Activated CD8-positive, alpha-beta T cell treated with anti-CD3 and anti-CD28 coated beads for 36 hours (primary cell): Measurements from ENCODE around the gene TTC28. TPM values are rescaled to one million over a fixed set of nuclear protein-coding genes. Genes with fewer than 3 reads are reported as not detected.
"Not testable (repeated sequence)": the region's sequence is repeated elsewhere in the genome, so short reads cannot be mapped to it uniquely, and the experiment has no call there.

Experiments
- ATAC-seq: fragments of 200-7000 bp; cut with Tn5 transposase; one replicate; pipeline ENCODE4 v1.10.0; 2021; ENCODE audit warnings: mild to moderate bottlenecking, moderate library complexity
- CTCF ChIA-PET: fragments of 350-600 bp; sonication (Branson Sonifier 250); formaldehyde crosslinking; loops from one replicate; lab custom pipeline; 2021; ENCODE audit warnings: antibody characterized with exemption; lab: Charles Lee
- POLR2A ChIA-PET: fragments of 350-600 bp; sonication (Branson Sonifier 250); formaldehyde crosslinking; loops from one replicate; lab custom pipeline; 2021; ENCODE audit warnings: antibody characterized with exemption; lab: Charles Lee
- DNase-seq: peaks from one replicate; pipeline ENCODE4 v3.0.0-alpha.2; 2020
- H3K27ac Mint-ChIP-seq: one replicate; pipeline ENCODE4 v1.8.0; 2021; ENCODE audit warnings: mild to moderate bottlenecking, mixed read lengths
- H3K27me3 Mint-ChIP-seq: one replicate; pipeline ENCODE4 v1.8.0; 2021; ENCODE audit warnings: mixed read lengths
- H3K36me3 Mint-ChIP-seq: one replicate; pipeline ENCODE4 v1.8.0; 2021; ENCODE audit warnings: low read depth, mixed read lengths
- H3K4me1 Mint-ChIP-seq: one replicate; pipeline ENCODE4 v1.8.0; 2021; ENCODE audit warnings: low read depth, mixed read lengths
- H3K4me3 Mint-ChIP-seq: one replicate; pipeline ENCODE4 v1.8.0; 2021; ENCODE audit warnings: mild to moderate bottlenecking, moderate library complexity, mixed read lengths
- H3K9me3 Mint-ChIP-seq: one replicate; pipeline ENCODE4 v1.8.0; 2021; ENCODE audit warnings: mixed read lengths
- CTCF ChIP-seq: fragments of 200-600 bp; IDR thresholded peaks from one replicate; pipeline ENCODE4 v1.8.0; 2022; ENCODE audit warnings: antibody characterized with exemption, mild to moderate bottlenecking
- intact Hi-C: fragments of 100-400 bp; cut with micrococcal nuclease; formaldehyde crosslinking; loops from one replicate; pipeline ENCODE4 v1.10.0; 2022
- total RNA-seq, 2 experiments: library from RNA; stranded (reverse); gene quantifications; one replicate each; pipeline ENCODE4 v1.2.3, GENCODE V29; 2021

TTC28 gene
- total RNA-seq, 2 experiments from 2014 or later = 0.58 to 1.9 TPM

- no peak for TF ChIP-seq CTCF
- no peaks in the 10 kb centered on the region for H3K4me1 Mint-ChIP-seq
- no peak for ATAC-seq
- H3K9me3 Mint-ChIP-seq = no peaks in the 10 kb centered on the region
- no peaks in the 10 kb centered on the region for H3K36me3 Mint-ChIP-seq
- H3K27ac Mint-ChIP-seq = no peak overlapping the region
- peaks cover 11% of the 10 kb centered on the region for H3K27me3 Mint-ChIP-seq
- DNase-seq = no peak
- no peak overlapping the region for H3K4me3 Mint-ChIP-seq
- POLR2A ChIA-PET = no interaction called here
- intact Hi-C loops = no loop called here
- CTCF ChIA-PET = no interaction called here
Measured at GRCh38 chr22:28500006-28500405, 179.6 kb downstream of the TTC28 start.

GRCh38 chr22:28498044-28498443 is 181.6 kb downstream of the TTC28 start:
- no peak for DNase-seq
- Mint-ChIP-seq H3K27ac (no peak overlapping the region), H3K4me3 (no peak overlapping the region), H3K27me3 (peaks cover 17% of the 10 kb centered on the region), H3K36me3 (no peaks in the 10 kb centered on the region), H3K9me3 (no peaks in the 10 kb centered on the region), H3K4me1 (no peaks in the 10 kb centered on the region)
- no peak for ATAC-seq
- intact Hi-C loops = no loop called here
- ChIA-PET POLR2A (no interaction called here), CTCF (no interaction called here)
- TF ChIP-seq CTCF = no peak

- H3K27me3 Mint-ChIP-seq = peaks cover 18% of the 10 kb centered on the region
- H3K4me1 Mint-ChIP-seq = no peaks in the 10 kb centered on the region
- H3K4me3 Mint-ChIP-seq = no peak overlapping the region
- ChIA-PET CTCF (no interaction called here), POLR2A (no interaction called here)
- intact Hi-C loops = no loop called here
- no peak overlapping the region for H3K27ac Mint-ChIP-seq
- no peaks in the 10 kb centered on the region for H3K36me3 Mint-ChIP-seq
- no peak for TF ChIP-seq CTCF
- DNase-seq = no peak
- no peak for ATAC-seq
- H3K9me3 Mint-ChIP-seq = no peaks in the 10 kb centered on the region
Measured at GRCh38 chr22:28497188-28497587, 182.5 kb downstream of the TTC28 start.

- H3K36me3 Mint-ChIP-seq, intact Hi-C loops, CTCF ChIA-PET, H3K4me3 Mint-ChIP-seq, H3K4me1 Mint-ChIP-seq, POLR2A ChIA-PET, ATAC-seq, H3K9me3 Mint-ChIP-seq, H3K27ac Mint-ChIP-seq, DNase-seq: not testable (repeated sequence)
- peaks cover 16% of the 10 kb centered on the region for H3K27me3 Mint-ChIP-seq
Measured at GRCh38 chr22:28491289-28491688, 188.4 kb downstream of the TTC28 start.

GRCh38 chr22:28488825-28489224 is 190.8 kb downstream of the TTC28 start:
- intact Hi-C loops = no loop called here
- no peak for TF ChIP-seq CTCF
- Mint-ChIP-seq H3K36me3 (no peaks in the 10 kb centered on the region), H3K4me1 (no peaks in the 10 kb centered on the region), H3K4me3 (no peak overlapping the region), H3K27me3 (peaks cover 19% of the 10 kb centered on the region), H3K27ac (no peak overlapping the region), H3K9me3 (no peaks in the 10 kb centered on the region)
- DNase-seq (no peak), ATAC-seq (no peak)
- POLR2A ChIA-PET = no interaction called here
- CTCF ChIA-PET = no interaction called here

- ATAC-seq = no peak
- H3K27ac Mint-ChIP-seq = no peak overlapping the region
- CTCF ChIA-PET = no interaction called here
Measured at GRCh38 chr22:28484662-28485061, 195.0 kb downstream of the TTC28 start.

More at GRCh38 chr22:28484662-28485061, 195.0 kb downstream of the TTC28 start:
- DNase-seq = no peak
- peaks cover 13% of the 10 kb centered on the region for H3K27me3 Mint-ChIP-seq
- H3K36me3 Mint-ChIP-seq = no peaks in the 10 kb centered on the region
- no peak overlapping the region for H3K4me3 Mint-ChIP-seq
- no peaks in the 10 kb centered on the region for H3K9me3 Mint-ChIP-seq
- intact Hi-C loops = no loop called here
- POLR2A ChIA-PET = interaction anchor here (0.6 kb wide), 1 partner anchor 425 kb away, joined by 3 read pairs; no protein-coding TSS in a partner anchor
- no peak for TF ChIP-seq CTCF
- H3K4me1 Mint-ChIP-seq = no peaks in the 10 kb centered on the region
